Measurements from ENCODE around the gene STUB1. TPM values are rescaled to one million over a fixed set of nuclear protein-coding genes. Genes with fewer than 3 reads are reported as not detected.

STUB1 gene
- 49.1 TPM for total RNA-seq

DNA sequence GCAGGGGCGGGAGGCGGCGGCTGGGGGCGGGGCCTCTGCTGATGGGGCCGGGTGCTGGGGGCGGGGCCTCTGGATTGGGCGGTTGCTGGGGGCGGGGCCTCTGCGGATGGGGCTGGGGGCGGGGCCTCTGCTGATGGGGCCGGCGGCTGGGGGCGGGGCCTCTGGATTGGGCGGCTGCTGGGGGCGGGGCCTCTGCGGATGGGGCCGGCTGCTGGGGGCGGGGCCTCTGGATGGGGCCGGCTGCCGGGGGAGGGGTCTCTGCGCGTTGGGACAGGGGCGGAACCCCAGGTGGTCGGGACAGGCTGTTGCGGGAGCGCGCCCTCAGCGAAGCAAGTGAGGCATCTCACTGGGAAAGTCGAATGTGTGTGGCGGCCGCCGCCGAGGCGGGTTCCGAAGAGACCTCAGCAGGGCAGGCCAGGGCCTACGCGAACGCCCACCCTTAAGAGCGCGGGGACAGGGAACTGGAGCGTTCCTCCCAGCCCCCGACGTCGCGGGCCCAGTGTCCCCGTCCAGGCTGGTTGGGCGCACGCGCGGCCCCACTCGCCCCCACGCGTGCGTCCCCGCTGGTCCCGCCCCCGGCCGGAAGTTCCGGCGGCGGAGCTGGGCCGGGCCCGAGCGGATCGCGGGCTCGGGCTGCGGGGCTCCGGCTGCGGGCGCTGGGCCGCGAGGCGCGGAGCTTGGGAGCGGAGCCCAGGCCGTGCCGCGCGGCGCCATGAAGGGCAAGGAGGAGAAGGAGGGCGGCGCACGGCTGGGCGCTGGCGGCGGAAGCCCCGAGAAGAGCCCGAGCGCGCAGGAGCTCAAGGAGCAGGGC, at the start of gene STUB1:
Gene STUB1, plus strand, starts transcription at position 597 of the 811 bp plus-strand sequence. Its CDS starts 116 bp downstream, at position 713.
- DNase-seq, result peak; percentile 84

- no peak for DNase-seq
These were observed 49.3 kb upstream of the STUB1 start, which contains the start of gene WFIKKN1 for GRCh38 chr16:630815-631405. TSS of gene WFIKKN1 (plus strand) at chr16:630985. CDS start at chr16:631254, 269 bp downstream.

- DNase-seq, result no peak
These were observed 48.3 kb upstream of the STUB1 start for GRCh38 chr16:631808-632358.

DNA sequence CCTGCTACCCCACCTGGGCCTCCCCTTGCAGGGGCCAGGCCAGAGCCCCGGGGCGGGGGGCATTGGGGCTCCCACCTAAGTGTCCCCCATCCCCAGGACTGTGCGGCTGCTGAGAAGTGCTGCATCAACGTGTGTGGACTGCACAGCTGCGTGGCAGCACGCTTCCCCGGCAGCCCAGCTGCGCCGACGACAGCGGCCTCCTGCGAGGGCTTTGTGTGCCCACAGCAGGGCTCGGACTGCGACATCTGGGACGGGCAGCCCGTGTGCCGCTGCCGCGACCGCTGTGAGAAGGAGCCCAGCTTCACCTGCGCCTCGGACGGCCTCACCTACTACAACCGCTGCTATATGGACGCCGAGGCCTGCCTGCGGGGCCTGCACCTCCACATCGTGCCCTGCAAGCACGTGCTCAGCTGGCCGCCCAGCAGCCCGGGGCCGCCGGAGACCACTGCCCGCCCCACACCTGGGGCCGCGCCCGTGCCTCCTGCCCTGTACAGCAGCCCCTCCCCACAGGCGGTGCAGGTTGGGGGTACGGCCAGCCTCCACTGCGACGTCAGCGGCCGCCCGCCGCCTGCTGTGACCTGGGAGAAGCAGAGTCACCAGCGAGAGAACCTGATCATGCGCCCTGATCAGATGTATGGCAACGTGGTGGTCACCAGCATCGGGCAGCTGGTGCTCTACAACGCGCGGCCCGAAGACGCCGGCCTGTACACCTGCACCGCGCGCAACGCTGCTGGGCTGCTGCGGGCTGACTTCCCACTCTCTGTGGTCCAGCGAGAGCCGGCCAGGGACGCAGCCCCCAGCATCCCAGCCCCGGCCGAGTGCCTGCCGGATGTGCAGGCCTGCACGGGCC, 47.5 kb upstream of the STUB1 start:
- no peak for DNase-seq

DNA sequence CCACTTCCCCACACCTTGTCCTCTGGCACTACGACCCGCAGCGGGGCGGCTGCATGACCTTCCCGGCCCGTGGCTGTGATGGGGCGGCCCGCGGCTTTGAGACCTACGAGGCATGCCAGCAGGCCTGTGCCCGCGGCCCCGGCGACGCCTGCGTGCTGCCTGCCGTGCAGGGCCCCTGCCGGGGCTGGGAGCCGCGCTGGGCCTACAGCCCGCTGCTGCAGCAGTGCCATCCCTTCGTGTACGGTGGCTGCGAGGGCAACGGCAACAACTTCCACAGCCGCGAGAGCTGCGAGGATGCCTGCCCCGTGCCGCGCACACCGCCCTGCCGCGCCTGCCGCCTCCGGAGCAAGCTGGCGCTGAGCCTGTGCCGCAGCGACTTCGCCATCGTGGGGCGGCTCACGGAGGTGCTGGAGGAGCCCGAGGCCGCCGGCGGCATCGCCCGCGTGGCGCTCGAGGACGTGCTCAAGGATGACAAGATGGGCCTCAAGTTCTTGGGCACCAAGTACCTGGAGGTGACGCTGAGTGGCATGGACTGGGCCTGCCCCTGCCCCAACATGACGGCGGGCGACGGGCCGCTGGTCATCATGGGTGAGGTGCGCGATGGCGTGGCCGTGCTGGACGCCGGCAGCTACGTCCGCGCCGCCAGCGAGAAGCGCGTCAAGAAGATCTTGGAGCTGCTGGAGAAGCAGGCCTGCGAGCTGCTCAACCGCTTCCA, 46.7 kb upstream of the STUB1 start:
- no peak for DNase-seq

- DNase-seq, result no peak
These were observed 46.0 kb upstream of the STUB1 start for GRCh38 chr16:634051-634670.

DNA sequence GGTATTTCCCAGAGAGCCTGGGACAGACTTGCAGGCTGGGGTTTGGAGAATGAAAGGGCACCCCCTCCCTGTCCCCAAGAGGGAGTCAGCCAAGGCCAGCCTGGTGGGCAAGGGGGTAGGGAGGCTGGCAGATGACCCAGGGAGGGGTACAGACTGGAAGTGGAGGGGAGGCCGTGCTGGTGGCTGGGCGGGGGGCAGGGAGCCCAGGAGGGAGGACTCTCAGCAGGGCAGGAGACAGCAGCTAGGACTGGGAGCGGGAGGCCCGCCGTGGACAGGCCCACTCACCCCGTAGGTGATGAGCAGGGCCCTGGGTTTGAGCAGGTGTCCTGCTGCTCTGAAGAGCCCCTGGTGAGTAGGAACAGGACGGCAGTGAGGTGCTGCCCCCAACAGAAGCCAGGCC, 45.2 kb upstream of the STUB1 start:
- DNase-seq, result no peak

GRCh38 chr16:635573-636205, 44.5 kb upstream of the STUB1 start:
- no peak for DNase-seq

- DNase-seq, result peak; percentile 92
These were observed 43.8 kb upstream of the STUB1 start, which contains the start of gene METTL26 for GRCh38 chr16:636206-637080. TSS of gene METTL26 (minus strand) at chr16:636305. CDS start at chr16:636290, 15 bp downstream.

DNA sequence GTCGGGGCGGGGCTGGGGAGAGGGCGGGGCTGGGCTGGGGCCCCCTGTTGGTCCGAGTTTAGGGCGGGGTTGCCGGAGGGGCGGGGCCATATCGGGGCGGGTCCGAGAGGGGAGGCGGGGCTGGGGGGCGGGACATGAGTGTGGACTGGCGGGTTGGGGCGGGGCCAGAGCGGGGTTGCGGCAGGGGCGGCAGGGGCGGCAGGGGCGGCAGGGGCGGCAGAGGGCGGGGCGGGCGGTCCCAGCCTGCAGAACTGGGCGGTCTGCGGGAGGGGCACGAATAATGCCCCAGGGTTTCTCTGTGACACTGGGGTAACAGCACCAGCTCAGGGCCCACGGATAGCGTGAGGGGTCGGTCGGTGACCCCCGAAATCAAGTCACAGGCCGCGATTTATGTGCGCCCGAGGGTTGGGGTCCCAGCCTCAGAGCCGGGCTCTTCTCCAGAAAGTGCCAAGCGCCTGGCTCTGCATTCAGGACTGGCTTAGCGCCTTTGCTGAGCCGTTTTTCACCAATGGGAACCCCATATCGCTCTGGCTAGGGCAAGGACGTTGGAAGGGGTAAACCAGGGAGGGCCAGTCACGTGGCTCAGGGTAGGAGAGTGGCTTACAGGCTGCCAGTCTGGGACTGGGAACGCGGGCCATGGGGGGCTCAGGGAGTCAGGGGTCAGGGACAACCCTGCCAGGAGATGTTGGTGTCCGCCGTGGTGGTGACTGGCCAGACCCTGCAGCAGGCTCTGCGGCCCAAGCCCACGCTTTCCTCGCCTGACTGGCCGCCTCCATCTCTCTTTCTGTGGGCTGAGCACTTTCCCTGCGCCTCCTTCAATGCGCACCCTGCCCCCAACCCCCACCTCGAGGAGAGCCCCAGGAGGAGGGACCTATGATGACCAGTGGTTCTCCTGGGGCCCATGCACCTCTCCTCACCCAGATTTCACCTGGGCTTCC, 42.9 kb upstream of the STUB1 start:
- peak; percentile 92 for DNase-seq

GRCh38 chr16:638034-638543, 42.1 kb upstream of the STUB1 start:
- no peak for DNase-seq

- no peak for DNase-seq
These were observed 41.4 kb upstream of the STUB1 start for GRCh38 chr16:638836-639235.

DNA sequence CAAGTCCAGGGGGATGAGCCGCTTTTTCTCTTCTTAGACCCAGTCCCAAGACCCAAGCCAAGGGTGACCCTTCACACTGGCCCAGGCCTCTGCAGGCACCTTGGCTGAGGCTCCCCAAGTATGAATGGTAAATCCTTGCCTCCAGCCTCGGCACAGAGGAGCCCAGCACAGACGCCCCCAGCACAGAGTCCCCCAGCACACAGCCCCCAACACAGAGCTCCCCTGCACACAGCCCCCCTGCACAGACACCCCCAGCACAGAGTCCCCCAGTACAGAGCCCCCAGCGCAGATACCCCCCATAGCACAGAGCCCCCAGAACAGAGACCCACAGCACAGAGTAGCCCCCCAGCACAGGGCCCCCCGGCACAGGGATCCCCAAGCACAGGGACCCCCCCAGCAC, 39.6 kb upstream of the STUB1 start:
- DNase-seq, result no peak

DNA sequence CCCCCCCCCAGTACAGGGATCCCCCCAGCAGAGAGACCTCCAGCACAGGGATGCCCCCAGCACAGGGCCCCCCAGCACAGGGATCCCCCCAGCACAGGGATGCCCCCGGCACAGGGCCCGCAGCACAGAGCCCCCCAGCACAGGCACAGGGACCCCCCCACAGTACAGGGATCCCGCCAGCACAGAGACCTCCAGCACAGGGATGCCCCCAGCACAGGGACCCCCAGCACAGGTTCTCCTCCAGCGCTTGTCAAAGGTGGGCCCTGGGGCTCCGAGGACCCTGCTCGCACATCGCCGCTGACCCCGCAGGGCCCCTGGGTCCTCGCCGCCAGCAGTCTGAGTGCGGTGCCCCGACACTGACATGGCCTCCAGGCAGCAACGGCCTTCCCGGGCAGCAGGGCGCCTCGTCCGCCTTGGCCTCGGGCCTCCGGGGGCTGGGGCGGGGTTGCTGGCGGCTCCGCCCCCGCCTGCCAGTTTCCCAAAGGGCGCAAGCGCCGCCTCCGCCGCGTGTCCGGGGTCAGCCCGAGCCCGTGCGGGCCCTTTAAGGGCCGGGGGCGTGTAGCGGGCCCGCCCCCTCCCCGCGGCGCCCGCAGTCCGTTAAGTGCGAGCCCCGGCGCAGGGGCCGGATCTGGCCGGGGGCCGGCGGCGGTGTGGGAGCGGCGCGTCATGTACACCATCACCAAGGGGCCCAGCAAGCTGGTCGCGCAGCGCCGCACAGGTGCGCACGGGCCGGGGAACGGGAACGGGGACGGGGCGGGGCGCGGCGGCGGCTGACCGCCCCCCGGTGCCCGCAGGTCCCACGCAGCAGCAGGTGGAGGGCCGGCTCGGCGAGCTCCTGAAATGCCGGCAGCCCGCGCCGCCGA, 38.7 kb upstream of the STUB1 start, which contains the start of gene MCRIP2:
Gene MCRIP2, plus strand, starts transcription at position 503 of the 863 bp plus-strand sequence. Its CDS starts 164 bp downstream, at position 667.
- peak; percentile 30 for DNase-seq

DNA sequence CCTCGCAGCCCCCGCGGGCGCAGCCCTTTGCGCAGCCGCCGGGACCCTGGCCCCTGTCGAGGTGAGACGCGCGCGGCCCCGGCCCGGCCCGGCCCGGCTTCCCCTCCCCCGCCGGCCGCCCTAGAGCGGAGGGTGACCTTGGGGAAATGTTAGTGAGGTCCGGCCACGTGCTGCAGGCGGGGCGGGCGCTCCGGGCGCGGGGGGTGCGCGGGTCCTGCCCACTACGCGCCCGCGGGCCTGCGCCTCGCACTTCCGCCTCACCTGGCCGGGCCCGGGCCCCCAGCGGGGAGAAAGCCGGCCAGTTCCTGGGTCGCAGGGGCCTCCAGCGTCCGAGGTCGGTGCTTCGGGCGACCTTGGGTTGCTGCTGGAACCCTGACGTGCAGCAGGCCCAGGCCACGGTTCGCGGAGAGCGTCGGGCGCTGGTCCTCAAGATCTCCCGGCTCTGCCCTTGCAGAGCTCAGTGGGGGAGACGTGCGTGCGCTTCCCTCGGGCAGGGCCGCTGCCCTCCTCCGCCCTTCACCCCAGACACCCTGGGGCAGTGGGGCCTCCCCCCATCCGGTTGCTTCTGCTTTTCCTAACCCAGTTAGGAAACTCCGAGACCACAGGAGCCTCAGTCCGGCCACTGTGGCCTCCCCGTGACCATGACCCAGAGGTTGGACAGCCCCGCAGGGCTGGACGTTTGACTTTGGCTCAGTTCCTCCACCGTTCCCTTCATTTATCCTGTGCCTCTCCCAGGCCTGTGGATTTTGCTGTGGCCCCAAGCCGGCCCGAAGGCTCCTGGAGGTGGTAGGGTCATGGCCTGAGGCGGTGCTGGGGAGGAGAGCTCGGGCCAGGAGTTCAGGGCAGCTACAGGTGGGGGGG, 37.8 kb upstream of the STUB1 start:
- DNase-seq, result no peak

DNA sequence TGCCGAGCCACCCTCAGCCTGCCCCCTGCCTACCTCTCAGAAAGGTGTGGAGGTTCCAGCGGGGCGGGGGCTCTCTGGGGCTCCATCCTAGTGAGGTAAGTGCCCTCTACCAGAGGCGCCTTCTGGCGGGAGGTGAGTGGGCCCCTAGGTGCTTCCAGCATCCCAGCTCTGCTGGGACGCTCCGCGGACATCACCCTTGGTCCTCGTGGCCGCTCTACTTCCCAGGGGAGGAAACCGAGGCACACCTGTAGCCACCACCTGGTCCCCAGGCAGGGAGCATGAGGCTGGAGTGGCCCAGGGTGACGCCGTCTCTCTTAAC, 37.2 kb upstream of the STUB1 start:
- no peak for DNase-seq
